ENCODE data around the gene FGF10. TPM values are rescaled to one million over a fixed set of nuclear protein-coding genes. Genes with fewer than 3 reads are reported as not detected.

The FGF10 gene
- total RNA-seq, result 10.9 TPM

DNA sequence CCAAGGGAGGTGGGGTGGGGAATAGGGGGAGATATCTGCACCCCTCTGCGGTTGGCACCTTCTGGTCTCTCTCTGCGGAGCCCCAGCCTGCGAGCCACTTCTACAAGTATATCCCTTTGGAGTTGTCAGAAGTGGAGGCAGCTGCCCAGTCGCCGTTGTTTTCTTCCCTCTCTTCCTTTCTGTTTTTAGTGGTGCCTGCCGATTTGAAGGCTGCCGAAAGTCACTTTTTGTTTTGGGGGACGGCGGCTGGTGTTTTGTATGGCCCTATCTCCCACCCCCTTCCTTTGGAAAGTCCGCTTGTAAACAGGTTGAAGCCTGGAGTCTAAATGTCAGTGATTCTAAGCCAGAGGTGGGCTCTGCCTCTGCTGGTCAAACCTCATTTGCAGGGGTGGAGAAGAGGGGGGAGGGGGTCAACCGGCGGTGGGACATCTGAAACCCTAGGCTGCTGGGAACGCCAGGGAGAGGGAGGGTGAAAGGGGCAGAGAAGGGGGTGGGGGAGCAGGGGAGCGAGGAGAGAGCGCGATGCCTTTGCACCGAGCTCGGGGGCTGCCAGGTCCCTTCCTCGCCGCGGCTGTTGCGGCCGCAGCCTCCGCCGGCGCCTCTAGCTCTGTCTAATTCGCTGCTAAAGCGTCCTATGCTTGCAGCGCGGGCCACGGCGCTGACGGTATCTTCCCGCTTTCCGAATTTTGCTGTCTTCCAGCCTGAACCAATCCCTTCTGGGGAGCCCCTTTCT is at the start of gene FGF10:
TSS of gene FGF10 (minus strand) at position 331 of the 733 bp plus-strand sequence. CDS start 738 bp downstream, outside the sequence.

